GM23338 (cell line): ENCODE results near the gene GPRC5B. TPM values are rescaled to one million over a fixed set of nuclear protein-coding genes. Genes with fewer than 3 reads are reported as not detected.

Source experiments
- ATAC-seq: fragments of 200-7000 bp; cut with Tn5 transposase; 3 replicates; pipeline ENCODE4 v1.9.1; 2020
- DNase-seq: peaks from one replicate; pipeline ENCODE4 v3.0.0-alpha.2; 2015; ENCODE audit warnings: low spot score
- H2AFZ ChIP-seq: fragments of 200-600 bp; sonication (generic); 2 replicates; pipeline ENCODE4 v1.8.0; 2016; ENCODE audit warnings: antibody characterized with exemption, mild to moderate bottlenecking, moderate library complexity
- H3F3A ChIP-seq: fragments of 200-600 bp; sonication (generic); replicated peaks from 2 replicates; pipeline ENCODE4 v1.8.0; 2017; ENCODE audit warnings: antibody characterized with exemption, mixed run types, low read depth
- H3K27ac ChIP-seq: fragments of 200-600 bp; sonication (generic); 2 replicates; pipeline ENCODE4 v1.6.1; 2016; ENCODE audit warnings: low read depth
- H3K27me3 ChIP-seq: fragments of 200-600 bp; sonication (generic); 2 replicates; pipeline ENCODE4 v1.8.0; 2016; ENCODE audit warnings: mild to moderate bottlenecking, mixed run types, moderate library complexity; ENCODE audit not compliant: insufficient read depth
- H3K36me3 ChIP-seq: fragments of 200-600 bp; sonication (generic); 2 replicates; pipeline ENCODE4 v1.8.0; 2016; ENCODE audit warnings: mild to moderate bottlenecking; ENCODE audit not compliant: insufficient read depth
- H3K4me1 ChIP-seq: fragments of 200-600 bp; sonication (generic); 2 replicates; pipeline ENCODE4 v1.8.0; 2016; ENCODE audit warnings: mild to moderate bottlenecking, moderate library complexity; ENCODE audit not compliant: insufficient read depth
- H3K4me2 ChIP-seq: fragments of 200-600 bp; sonication (generic); 2 replicates; pipeline ENCODE4 v1.7.1; 2017; ENCODE audit warnings: mixed run types
- H3K4me3 ChIP-seq: fragments of 200-600 bp; sonication (generic); 2 replicates; pipeline ENCODE4 v1.6.1; 2016; ENCODE audit warnings: mixed run types
- H3K79me2 ChIP-seq: fragments of 200-600 bp; sonication (generic); replicated peaks from 2 replicates; pipeline ENCODE4 v1.8.0; 2017; ENCODE audit warnings: mild to moderate bottlenecking; ENCODE audit not compliant: insufficient read depth
- H3K9me2 ChIP-seq: fragments of 200-600 bp; sonication (generic); 2 replicates; pipeline ENCODE4 v1.8.0; 2017; ENCODE audit not compliant: insufficient read depth
- H4K20me1 ChIP-seq: fragments of 200-600 bp; sonication (generic); replicated peaks from 2 replicates; pipeline ENCODE4 v1.8.0; 2017; ENCODE audit warnings: mild to moderate bottlenecking; ENCODE audit not compliant: insufficient read depth
- H3K27ac Mint-ChIP-seq: 2 replicates; pipeline ENCODE4 v1.8.0; 2020; ENCODE audit warnings: inconsistent platforms, mild to moderate bottlenecking, moderate library complexity, mixed read lengths
- H3K27me3 Mint-ChIP-seq: 3 replicates; pipeline ENCODE4 v1.8.0; 2022; ENCODE audit warnings: low read depth, mild to moderate bottlenecking, moderate library complexity, mixed read lengths, inconsistent platforms; ENCODE audit not compliant: insufficient read depth, poor library complexity
- H3K36me3 Mint-ChIP-seq: 3 replicates; pipeline ENCODE4 v1.8.0; 2021; ENCODE audit warnings: low read depth, mild to moderate bottlenecking, inconsistent platforms, moderate library complexity, mixed read lengths
- H3K4me1 Mint-ChIP-seq: 3 replicates; pipeline ENCODE4 v1.8.0; 2020; ENCODE audit warnings: mild to moderate bottlenecking, inconsistent platforms, mixed read lengths
- H3K4me3 Mint-ChIP-seq: 3 replicates; pipeline ENCODE4 v1.8.0; 2021; ENCODE audit warnings: moderate library complexity, mild to moderate bottlenecking, inconsistent platforms, mixed read lengths
- H3K9me3 Mint-ChIP-seq: 3 replicates; pipeline ENCODE4 v1.8.0; 2020; ENCODE audit warnings: moderate library complexity, mild to moderate bottlenecking, inconsistent platforms, mixed read lengths
- CREB1 ChIP-seq: fragments of 250-450 bp; sonication (Bioruptor Pico); IDR thresholded peaks from 2 replicates; pipeline ENCODE4 v1.5.0; 2020; ENCODE audit warnings: low read depth, mild to moderate bottlenecking, moderate library complexity
- CTCF ChIP-seq, 2 experiments: fragments of 200-600 bp in 1 of 2; sonication (generic) in 1 of 2; conservative IDR thresholded peaks; 2 replicates each; pipeline versions ENCODE4 v1.5.1 to v1.6.1; 2016 to 2017; ENCODE audit warnings: antibody characterized with exemption in 2 of 2, low read depth in 2 of 2, mild to moderate bottlenecking in 2 of 2, moderate library complexity in 1 of 2
- EZH2 ChIP-seq: fragments of 200-600 bp; sonication (generic); IDR thresholded peaks from one replicate; pipeline ENCODE4 v1.8.0; 2017; ENCODE audit warnings: antibody characterized with exemption, mild to moderate bottlenecking, low read depth; ENCODE audit not compliant: unreplicated experiment
- EZH2phosphoT487 ChIP-seq: fragments of 200-600 bp; sonication (generic); IDR thresholded peaks from one replicate; pipeline ENCODE4 v1.8.1; 2018; ENCODE audit warnings: antibody characterized with exemption; ENCODE audit not compliant: unreplicated experiment
- JUNB ChIP-seq: IDR thresholded peaks from one replicate; pipeline ENCODE4 v1.6.1; 2016; ENCODE audit warnings: antibody characterized with exemption; ENCODE audit not compliant: unreplicated experiment
- NANOG ChIP-seq: IDR thresholded peaks from 2 replicates; pipeline ENCODE4 v1.6.1; 2016; ENCODE audit warnings: antibody characterized with exemption, borderline replicate concordance
- POLR2AphosphoS5 ChIP-seq: IDR thresholded peaks from 2 replicates; pipeline ENCODE4 v1.6.1; 2016; ENCODE audit warnings: antibody characterized with exemption, low read depth
- REST ChIP-seq: IDR thresholded peaks from one replicate; pipeline ENCODE4 v1.6.1; 2018; ENCODE audit warnings: antibody characterized with exemption; ENCODE audit not compliant: unreplicated experiment
- STAT1 ChIP-seq: IDR thresholded peaks from one replicate; pipeline ENCODE4 v1.6.1; 2016; ENCODE audit warnings: antibody characterized with exemption; ENCODE audit not compliant: unreplicated experiment
- ZNF331 ChIP-seq: fragments of 250-450 bp; sonication (Bioruptor Pico); IDR thresholded peaks from 2 replicates; pipeline ENCODE4 v1.5.0; 2020; ENCODE audit warnings: low read depth, mild to moderate bottlenecking, moderate library complexity
- polyA plus RNA-seq: library from polyadenylated mRNA; unstranded; fragments of >200 nt; fragmentation: Nextera tagmentation; extraction: Ambion mirVana; gene quantifications from 2 replicates; pipeline ENCODE4 v1.2.1, GENCODE V29; 2016
- total RNA-seq: library from RNA; depleted of rRNA; stranded (reverse); fragments of >200 nt; shearing (Covaris generic); gene quantifications from 2 replicates; pipeline ENCODE4 v1.2.3, GENCODE V29; 2014
- TF ChIP-seq, protein P1 (sequence below): fragments of 250-450 bp; sonication (Bioruptor Pico); IDR thresholded peaks from 2 replicates; pipeline ENCODE4 v1.5.0; 2020; ENCODE audit warnings: mild to moderate bottlenecking, moderate library complexity

The GPRC5B gene
- total and polyA plus RNA-seq, 2 experiments from 2014 or later, result 70.9 to 82.5 TPM

DNA sequence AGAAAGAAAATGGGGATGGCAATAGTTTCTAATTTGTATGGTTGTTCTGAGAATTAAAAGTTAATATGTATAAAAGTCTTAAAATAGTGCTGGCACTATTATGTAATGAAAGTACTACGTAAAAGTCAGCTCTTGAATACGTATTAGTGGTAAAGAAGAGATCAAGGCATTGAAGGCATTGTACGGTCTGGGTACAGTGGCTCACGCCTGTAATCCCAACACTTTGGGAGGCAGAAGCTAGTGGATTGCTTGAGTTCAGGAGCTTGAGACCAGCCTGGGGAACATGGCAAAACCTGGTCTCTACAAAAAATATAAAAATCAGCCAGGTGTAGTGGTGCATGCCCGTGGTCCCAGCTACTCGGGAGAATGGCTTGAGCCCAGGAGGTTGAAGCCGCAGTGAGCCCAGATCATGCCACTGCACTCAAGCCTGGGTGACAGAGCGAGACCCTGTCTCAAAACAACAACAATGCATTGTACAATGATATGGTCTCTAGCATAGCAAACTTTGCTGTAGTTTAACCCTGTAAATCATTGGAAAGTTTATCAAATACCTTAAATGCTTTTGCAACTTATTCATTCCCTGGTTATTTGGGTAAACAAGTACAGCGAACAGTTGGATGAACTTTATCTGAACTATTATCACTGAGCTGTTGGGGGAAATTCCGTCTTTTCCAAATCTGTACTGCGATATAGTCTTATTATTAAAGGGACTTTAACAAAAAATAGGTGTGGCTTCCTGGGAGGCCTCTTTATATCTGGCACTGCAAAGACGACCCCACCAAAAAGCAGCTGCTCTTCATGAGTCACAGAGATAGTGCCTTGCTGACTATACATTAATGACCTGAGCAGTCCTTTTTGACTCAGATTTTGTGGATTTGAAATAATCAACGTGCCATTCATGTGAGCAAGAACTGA is 73.6 kb downstream of the GPRC5B start:
- Histone ChIP-seq H3K36me3 (no peaks in the 10 kb centered on the region; the same call in 1 of the 2 replicates), H3K27ac (no peak overlapping the region), H4K20me1 (no peaks in the 10 kb centered on the region), H3K9me2 (no peaks in the 10 kb centered on the region), H3K4me2 (no peak overlapping the region), H3F3A (0 out of 2 replicates have a peak, but pooled peaks cover 2% of the 10 kb centered on the region), H3K27me3 (no peaks in the 10 kb centered on the region), H3K4me1 (no peaks in the 10 kb centered on the region), H2AFZ (no peak overlapping the region), H3K79me2 (no peaks in the 10 kb centered on the region), H3K4me3 (no peak overlapping the region)
- Mint-ChIP-seq H3K9me3 (peaks cover 30% of the 10 kb centered on the region), H3K27ac (no peak overlapping the region), H3K27me3 (peaks cover 4% of the 10 kb centered on the region), H3K4me1 (no peaks in the 10 kb centered on the region), H3K4me3 (no peak overlapping the region), H3K36me3 (peaks cover 21% of the 10 kb centered on the region)
- no peak for DNase-seq
- no peak for ATAC-seq
- TF ChIP-seq ZNF331 (CRISPR knock-in tag), result no peak
- TF ChIP-seq EZH2phosphoT487, result no peak
- no peak for TF ChIP-seq CREB1 (CRISPR knock-in tag)
- no peak for TF ChIP-seq REST
- no peak for TF ChIP-seq EZH2
- TF ChIP-seq, protein P1, sequence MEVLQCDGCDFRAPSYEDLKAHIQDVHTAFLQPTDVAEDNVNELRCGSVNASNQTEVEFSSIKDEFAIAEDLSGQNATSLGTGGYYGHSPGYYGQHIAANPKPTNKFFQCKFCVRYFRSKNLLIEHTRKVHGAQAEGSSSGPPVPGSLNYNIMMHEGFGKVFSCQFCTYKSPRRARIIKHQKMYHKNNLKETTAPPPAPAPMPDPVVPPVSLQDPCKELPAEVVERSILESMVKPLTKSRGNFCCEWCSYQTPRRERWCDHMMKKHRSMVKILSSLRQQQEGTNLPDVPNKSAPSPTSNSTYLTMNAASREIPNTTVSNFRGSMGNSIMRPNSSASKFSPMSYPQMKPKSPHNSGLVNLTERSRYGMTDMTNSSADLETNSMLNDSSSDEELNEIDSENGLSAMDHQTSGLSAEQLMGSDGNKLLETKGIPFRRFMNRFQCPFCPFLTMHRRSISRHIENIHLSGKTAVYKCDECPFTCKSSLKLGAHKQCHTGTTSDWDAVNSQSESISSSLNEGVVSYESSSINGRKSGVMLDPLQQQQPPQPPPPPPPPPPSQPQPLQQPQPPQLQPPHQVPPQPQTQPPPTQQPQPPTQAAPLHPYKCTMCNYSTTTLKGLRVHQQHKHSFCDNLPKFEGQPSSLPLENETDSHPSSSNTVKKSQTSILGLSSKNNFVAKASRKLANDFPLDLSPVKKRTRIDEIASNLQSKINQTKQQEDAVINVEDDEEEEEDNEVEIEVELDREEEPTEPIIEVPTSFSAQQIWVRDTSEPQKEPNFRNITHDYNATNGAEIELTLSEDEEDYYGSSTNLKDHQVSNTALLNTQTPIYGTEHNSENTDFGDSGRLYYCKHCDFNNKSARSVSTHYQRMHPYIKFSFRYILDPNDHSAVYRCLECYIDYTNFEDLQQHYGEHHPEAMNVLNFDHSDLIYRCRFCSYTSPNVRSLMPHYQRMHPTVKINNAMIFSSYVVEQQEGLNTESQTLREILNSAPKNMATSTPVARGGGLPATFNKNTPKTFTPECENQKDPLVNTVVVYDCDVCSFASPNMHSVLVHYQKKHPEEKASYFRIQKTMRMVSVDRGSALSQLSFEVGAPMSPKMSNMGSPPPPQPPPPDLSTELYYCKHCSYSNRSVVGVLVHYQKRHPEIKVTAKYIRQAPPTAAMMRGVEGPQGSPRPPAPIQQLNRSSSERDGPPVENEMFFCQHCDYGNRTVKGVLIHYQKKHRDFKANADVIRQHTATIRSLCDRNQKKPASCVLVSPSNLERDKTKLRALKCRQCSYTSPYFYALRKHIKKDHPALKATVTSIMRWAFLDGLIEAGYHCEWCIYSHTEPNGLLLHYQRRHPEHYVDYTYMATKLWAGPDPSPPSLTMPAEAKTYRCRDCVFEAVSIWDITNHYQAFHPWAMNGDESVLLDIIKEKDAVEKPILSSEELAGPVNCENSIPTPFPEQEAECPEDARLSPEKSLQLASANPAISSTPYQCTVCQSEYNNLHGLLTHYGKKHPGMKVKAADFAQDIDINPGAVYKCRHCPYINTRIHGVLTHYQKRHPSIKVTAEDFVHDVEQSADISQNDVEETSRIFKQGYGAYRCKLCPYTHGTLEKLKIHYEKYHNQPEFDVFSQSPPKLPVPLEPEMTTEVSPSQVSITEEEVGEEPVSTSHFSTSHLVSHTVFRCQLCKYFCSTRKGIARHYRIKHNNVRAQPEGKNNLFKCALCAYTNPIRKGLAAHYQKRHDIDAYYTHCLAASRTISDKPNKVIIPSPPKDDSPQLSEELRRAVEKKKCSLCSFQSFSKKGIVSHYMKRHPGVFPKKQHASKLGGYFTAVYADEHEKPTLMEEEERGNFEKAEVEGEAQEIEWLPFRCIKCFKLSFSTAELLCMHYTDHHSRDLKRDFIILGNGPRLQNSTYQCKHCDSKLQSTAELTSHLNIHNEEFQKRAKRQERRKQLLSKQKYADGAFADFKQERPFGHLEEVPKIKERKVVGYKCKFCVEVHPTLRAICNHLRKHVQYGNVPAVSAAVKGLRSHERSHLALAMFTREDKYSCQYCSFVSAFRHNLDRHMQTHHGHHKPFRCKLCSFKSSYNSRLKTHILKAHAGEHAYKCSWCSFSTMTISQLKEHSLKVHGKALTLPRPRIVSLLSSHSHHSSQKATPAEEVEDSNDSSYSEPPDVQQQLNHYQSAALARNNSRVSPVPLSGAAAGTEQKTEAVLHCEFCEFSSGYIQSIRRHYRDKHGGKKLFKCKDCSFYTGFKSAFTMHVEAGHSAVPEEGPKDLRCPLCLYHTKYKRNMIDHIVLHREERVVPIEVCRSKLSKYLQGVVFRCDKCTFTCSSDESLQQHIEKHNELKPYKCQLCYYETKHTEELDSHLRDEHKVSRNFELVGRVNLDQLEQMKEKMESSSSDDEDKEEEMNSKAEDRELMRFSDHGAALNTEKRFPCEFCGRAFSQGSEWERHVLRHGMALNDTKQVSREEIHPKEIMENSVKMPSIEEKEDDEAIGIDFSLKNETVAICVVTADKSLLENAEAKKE (CRISPR knock-in tag), result no peak
- no peak for TF ChIP-seq JUNB
- TF ChIP-seq POLR2AphosphoS5, result no peak
- no peak for TF ChIP-seq STAT1
- TF ChIP-seq CTCF (conservative IDR thresholded peaks at IDR 0.05; ENCODE audit: low read depth in 2 of 2), result no peak
- TF ChIP-seq NANOG, result no peak
